IMR-90 (cell line): Measurements from ENCODE around the gene PPP1R9A. TPM values are rescaled to one million over a fixed set of nuclear protein-coding genes. Genes with fewer than 3 reads are reported as not detected.

Experiments
- ATAC-seq: fragments of 200-7000 bp; cut with Tn5 transposase; 2 replicates; pipeline ENCODE4 v1.9.1; 2020; ENCODE audit warnings: low read depth, mild to moderate bottlenecking, moderate library complexity
- BruUV-seq: library from RNA; stranded (reverse); fragments of 400-500 nt; replicated peaks from 2 replicates; lab custom pipeline; 2021; lab: Mats Ljungman, UMichigan
- CTCF ChIA-PET: fragments of 300-600 bp; formaldehyde crosslinking; extraction: SDS; loops from one replicate; lab custom pipeline; 2021; ENCODE audit warnings: antibody characterized with exemption; lab: Yijun Ruan, JAX
- POLR2A ChIA-PET: fragments of 300-600 bp; sonication (Branson Sonifier 250); formaldehyde crosslinking; loops from one replicate; lab custom pipeline; 2022; ENCODE audit warnings: antibody characterized with exemption; ENCODE audit not compliant: unreplicated experiment; lab: Charles Lee
- DNase-seq: peaks from one replicate; pipeline ENCODE4 v3.0.0; 2013
- H2AFZ ChIP-seq: replicated peaks from 2 replicates; pipeline ENCODE3; 2013; ENCODE audit warnings: low read length, mild to moderate bottlenecking; ENCODE audit not compliant: poor library complexity
- H2AK5ac ChIP-seq: 2 replicates; pipeline ENCODE4 v1.6.1; 2013; ENCODE audit warnings: low read depth, low read length, inconsistent platforms
- H2AK9ac ChIP-seq: replicated peaks from 2 replicates; pipeline ENCODE3; 2013; ENCODE audit warnings: mild to moderate bottlenecking, low read depth, low read length, moderate library complexity; ENCODE audit not compliant: poor library complexity
- H2BK120ac ChIP-seq: 2 replicates; pipeline ENCODE4 v1.6.1; 2013; ENCODE audit warnings: low read depth, low read length, inconsistent platforms
- H2BK15ac ChIP-seq: 3 replicates; pipeline ENCODE4 v1.6.1; 2013; ENCODE audit warnings: low read depth, low read length, inconsistent platforms
- H2BK20ac ChIP-seq: 2 replicates; pipeline ENCODE4 v1.6.1; 2013; ENCODE audit warnings: low read depth, mild to moderate bottlenecking, inconsistent platforms, low read length, moderate library complexity
- H2BK5ac ChIP-seq: 2 replicates; pipeline ENCODE4 v1.6.1; 2013; ENCODE audit warnings: mild to moderate bottlenecking, low read depth, low read length, inconsistent platforms; ENCODE audit not compliant: poor library complexity, severe bottlenecking
- H3K14ac ChIP-seq: replicated peaks from 2 replicates; pipeline ENCODE4 v1.6.1; 2013; ENCODE audit warnings: low read depth, low read length, inconsistent platforms
- H3K18ac ChIP-seq: 2 replicates; pipeline ENCODE4 v1.6.1; 2013; ENCODE audit warnings: low read depth, low read length, control low read depth
- H3K23ac ChIP-seq: 2 replicates; pipeline ENCODE4 v1.6.1; 2013; ENCODE audit warnings: low read depth, low read length, inconsistent platforms
- H3K27ac ChIP-seq: 2 replicates; pipeline ENCODE4 v1.5.1; 2013; ENCODE audit warnings: mild to moderate bottlenecking, control low read depth, low read length; ENCODE audit not compliant: insufficient read depth
- H3K27me3 ChIP-seq: 2 replicates; pipeline ENCODE4 v1.6.1; 2013; ENCODE audit warnings: low read length; ENCODE audit not compliant: control insufficient read depth, insufficient read depth
- H3K36me3 ChIP-seq: 2 replicates; pipeline ENCODE4 v1.6.1; 2013; ENCODE audit warnings: low read length, mixed read lengths; ENCODE audit not compliant: control insufficient read depth, insufficient read depth
- H3K4ac ChIP-seq: 2 replicates; pipeline ENCODE4 v1.6.1; 2013; ENCODE audit warnings: low read depth, low read length, inconsistent platforms
- H3K4me1 ChIP-seq: 2 replicates; pipeline ENCODE4 v1.6.1; 2013; ENCODE audit warnings: low read length, mixed read lengths; ENCODE audit not compliant: control insufficient read depth, insufficient read depth
- H3K4me2 ChIP-seq: 2 replicates; pipeline ENCODE4 v1.6.1; 2013; ENCODE audit warnings: low read depth, mild to moderate bottlenecking, control low read depth, low read length, moderate library complexity
- H3K4me3 ChIP-seq: 2 replicates; pipeline ENCODE4 v1.5.1; 2013; ENCODE audit warnings: low read depth, mild to moderate bottlenecking, control low read depth, low read length, moderate library complexity; ENCODE audit not compliant: insufficient read depth
- H3K56ac ChIP-seq: 2 replicates; pipeline ENCODE4 v1.6.1; 2013; ENCODE audit warnings: low read length, inconsistent platforms; ENCODE audit not compliant: insufficient read depth; ENCODE audit errors: extremely low read depth
- H3K79me1 ChIP-seq, 2 experiments: 2 replicates each; pipeline ENCODE4 v1.6.1; 2013; ENCODE audit warnings: low read length in 2 of 2, inconsistent platforms in 1 of 2, low read depth in 1 of 2
- H3K9ac ChIP-seq: 2 replicates; pipeline ENCODE4 v1.6.1; 2013; ENCODE audit warnings: low read depth, low read length, control low read depth
- H3K9me1 ChIP-seq: 2 replicates; pipeline ENCODE4 v1.6.1; 2013; ENCODE audit warnings: low read length, inconsistent platforms; ENCODE audit not compliant: insufficient read depth
- H3K9me3 ChIP-seq: 2 replicates; pipeline ENCODE4 v1.6.1; 2013; ENCODE audit warnings: low read length; ENCODE audit not compliant: control insufficient read depth, insufficient read depth
- H4K20me1 ChIP-seq: 2 replicates; pipeline ENCODE4 v1.6.1; 2013; ENCODE audit warnings: low read length, inconsistent platforms; ENCODE audit not compliant: insufficient read depth
- H4K5ac ChIP-seq: 2 replicates; pipeline ENCODE4 v1.6.1; 2013; ENCODE audit warnings: mild to moderate bottlenecking, low read depth, low read length, control low read depth
- H4K8ac ChIP-seq, 2 experiments: 2 replicates each; pipeline ENCODE4 v1.6.1; 2013; ENCODE audit warnings: low read depth in 2 of 2, low read length in 2 of 2, control low read depth in 1 of 2, inconsistent platforms in 1 of 2
- H4K91ac ChIP-seq: 2 replicates; pipeline ENCODE4 v1.6.1; 2013; ENCODE audit warnings: low read depth, low read length, inconsistent platforms; ENCODE audit not compliant: insufficient read depth
- CTCF ChIP-seq: conservative IDR thresholded peaks from 2 replicates; pipeline ENCODE4 v1.5.1; 2012; ENCODE audit warnings: mild to moderate bottlenecking, low read depth, low read length, improper control_type of control experiment
- NFE2L2 ChIP-seq: fragments of 150-350 bp; IDR thresholded peaks from 2 replicates; pipeline ENCODE4 v1.6.1; 2016; ENCODE audit warnings: low read depth, mild to moderate bottlenecking, low read length
- POLR2A ChIP-seq: IDR thresholded peaks from 2 replicates; pipeline ENCODE4 v1.6.1; 2012; ENCODE audit warnings: mild to moderate bottlenecking, low read depth, low read length
- RCOR1 ChIP-seq: IDR thresholded peaks from 2 replicates; pipeline ENCODE4 v1.6.1; 2012; ENCODE audit warnings: mild to moderate bottlenecking, low read length, improper control_type of control experiment; ENCODE audit not compliant: insufficient replicate concordance
- SMC3 ChIP-seq: fragments of 150-350 bp; IDR thresholded peaks from 2 replicates; pipeline ENCODE4 v1.6.1; 2016; ENCODE audit warnings: low read depth, mild to moderate bottlenecking, antibody characterized with exemption, low read length, moderate library complexity
- dilution Hi-C: fragments of 300-500 bp; cut with HindIII; formaldehyde crosslinking; loops from one replicate; pipeline ENCODE4 v1.14.3; 2018; ENCODE audit warnings: low sequenced_read_pairs; ENCODE audit not compliant: unreplicated experiment
- in situ Hi-C: fragments of 300-500 bp; cut with MboI; formaldehyde crosslinking; loops from 3 replicates; pipeline ENCODE4 v1.14.3; 2019; ENCODE audit warnings: low sequenced_read_pairs, inconsistent platforms, mixed read lengths
- intact Hi-C: fragments of 100-400 bp; cut with micrococcal nuclease; formaldehyde crosslinking; loops from 2 replicates; pipeline ENCODE4 v1.10.0; 2022
- polyA plus RNA-seq, 3 experiments: library from polyadenylated mRNA; depleted of rRNA; stranded (reverse); fragments of >200 nt; gene quantifications; 2 replicates each; pipeline ENCODE4 v1.2.3, GENCODE V29; 2012; ENCODE audit warnings: low replicate concordance in 1 of 3
- total RNA-seq: library from RNA; depleted of rRNA; stranded (reverse); fragments of >200 nt; gene quantifications from 2 replicates; pipeline ENCODE4 v1.2.3, GENCODE V29; 2012

Gene PPP1R9A
- total and polyA plus RNA-seq, 2 of the 4 experiments (the other 2 are of a cell fraction): not detected

DNA sequence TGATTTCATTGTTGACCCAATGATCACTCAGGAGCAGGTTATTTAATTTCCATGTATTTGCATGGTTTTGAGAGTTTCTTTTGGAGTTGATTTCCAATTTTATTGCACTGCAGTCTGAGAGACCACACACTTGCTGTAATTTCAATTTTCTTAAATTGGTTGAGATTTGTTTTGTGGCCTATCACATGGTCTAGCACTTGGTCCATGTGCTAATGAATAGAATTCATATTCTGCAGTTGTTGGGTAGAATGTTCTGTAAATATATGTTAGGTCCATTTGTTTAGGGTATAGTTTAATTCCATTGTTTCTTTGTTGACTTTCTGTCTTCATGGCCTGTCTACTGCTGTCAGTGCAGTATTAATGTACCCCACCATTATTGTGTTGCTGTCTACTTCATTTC, 36.3 kb upstream of the PPP1R9A start:
- Histone ChIP-seq H3K9ac (no peak overlapping the region), H4K8ac (no peak overlapping the region), H4K5ac (no peak overlapping the region), H3K4me1 (no peaks in the 10 kb centered on the region), H3K79me1 (no peaks in the 10 kb centered on the region), H2AK9ac (no peak overlapping the region), H3K27me3 (no peaks in the 10 kb centered on the region), H4K20me1 (no peaks in the 10 kb centered on the region), H3K27ac (no peak overlapping the region), H2AFZ (no peak overlapping the region), H3K36me3 (no peaks in the 10 kb centered on the region), H3K4me2 (no peak overlapping the region), H2BK15ac (no peak overlapping the region), H3K9me1 (no peaks in the 10 kb centered on the region), H4K91ac (no peak overlapping the region), H2BK20ac (no peak overlapping the region), H2AK5ac (no peak overlapping the region), H3K23ac (no peak overlapping the region), H3K18ac (no peak overlapping the region), H3K56ac (no peak overlapping the region), H3K9me3 (no peaks in the 10 kb centered on the region), H2BK120ac (no peak overlapping the region), H3K4ac (no peak overlapping the region), H3K14ac (no peak overlapping the region), H3K4me3 (no peak overlapping the region), H2BK5ac (no peak overlapping the region)
- TF ChIP-seq NFE2L2 (no peak), CTCF (no peak), POLR2A (no peak), SMC3 (no peak), RCOR1 (no peak)
- no peak for DNase-seq
- ATAC-seq: no peak
- intact Hi-C loops (no loop called here), in situ Hi-C loops (no loop called here), dilution Hi-C loops (no loop called here)
- BruUV-seq: no TSS peak
- CTCF ChIA-PET: no interaction called here
- POLR2A ChIA-PET: no interaction called here
